Measurements from ENCODE around the gene DACT3.
"Not testable (repeated sequence)": the region's sequence is repeated elsewhere in the genome, so short reads cannot be mapped to it uniquely, and the experiment has no call there.

Gene DACT3

GRCh38 chr19:46631481-46631880 lies 29.5 kb downstream of the DACT3 start:
- no peak for DNase-seq

- DNase-seq, result no peak
Measured at GRCh38 chr19:46630586-46631205, 30.3 kb downstream of the DACT3 start.

GRCh38 chr19:46629546-46630025 lies 31.4 kb downstream of the DACT3 start:
- no peak for DNase-seq

GRCh38 chr19:46628970-46629369 lies 32.0 kb downstream of the DACT3 start:
- not testable (repeated sequence) for DNase-seq

- DNase-seq, result no peak
Measured at GRCh38 chr19:46626446-46626845, 34.5 kb downstream of the DACT3 start.

GRCh38 chr19:46625731-46626130 lies 35.3 kb downstream of the DACT3 start:
- DNase-seq, result no peak

GRCh38 chr19:46624958-46625661 lies 35.9 kb downstream of the DACT3 start, which contains the start of gene PTGIR:
Gene PTGIR, minus strand, starts transcription at chr19:46625089. Its CDS starts 864 bp downstream, at chr19:46624225.
- DNase-seq, result no peak

GRCh38 chr19:46623915-46624502 lies 37.0 kb downstream of the DACT3 start:
- DNase-seq, result no peak

- DNase-seq, result no peak
Measured at GRCh38 chr19:46622118-46622446, 38.9 kb downstream of the DACT3 start.

GRCh38 chr19:46621191-46622117 lies 39.5 kb downstream of the DACT3 start:
- no peak for DNase-seq

- no peak for DNase-seq
Measured at GRCh38 chr19:46620716-46621115, 40.3 kb downstream of the DACT3 start.

GRCh38 chr19:46620267-46620666 lies 40.7 kb downstream of the DACT3 start:
- DNase-seq, result no peak

GRCh38 chr19:46618670-46619231 lies 42.2 kb downstream of the DACT3 start:
- no peak for DNase-seq

- no peak for DNase-seq
Measured at GRCh38 chr19:46617601-46618000, 43.4 kb downstream of the DACT3 start.

GRCh38 chr19:46616631-46617322 lies 44.2 kb downstream of the DACT3 start:
- peak; percentile 44 to 62 for DNase-seq

- no peak for DNase-seq
Measured at GRCh38 chr19:46615966-46616365, 45.0 kb downstream of the DACT3 start.

- DNase-seq, result peak; percentile 75 to 84
Measured at GRCh38 chr19:46614114-46614722, 46.8 kb downstream of the DACT3 start.

- DNase-seq, result no peak
Measured at GRCh38 chr19:46613525-46613924, 47.5 kb downstream of the DACT3 start.

- DNase-seq, result no peak
Measured at GRCh38 chr19:46611776-46612175, 49.2 kb downstream of the DACT3 start.

- no peak for DNase-seq
Measured at GRCh38 chr19:46610851-46611770, 49.9 kb downstream of the DACT3 start.

GRCh38 chr19:46610413-46610775 lies 50.6 kb downstream of the DACT3 start:
- DNase-seq, result no peak
